IMR-90 (cell line): Measurements from ENCODE around the gene PLD6. TPM values are rescaled to one million over a fixed set of nuclear protein-coding genes. Genes with fewer than 3 reads are reported as not detected.

ENCODE experiments used
- ATAC-seq: fragments of 200-7000 bp; cut with Tn5 transposase; 2 replicates; pipeline ENCODE4 v1.9.1; 2020; ENCODE audit warnings: low read depth, mild to moderate bottlenecking, moderate library complexity
- BruUV-seq: library from RNA; stranded (reverse); fragments of 400-500 nt; replicated peaks from 2 replicates; lab custom pipeline; 2021; lab: Mats Ljungman, UMichigan
- CTCF ChIA-PET: fragments of 300-600 bp; formaldehyde crosslinking; extraction: SDS; loops from one replicate; lab custom pipeline; 2021; ENCODE audit warnings: antibody characterized with exemption; lab: Yijun Ruan, JAX
- POLR2A ChIA-PET: fragments of 300-600 bp; sonication (Branson Sonifier 250); formaldehyde crosslinking; loops from one replicate; lab custom pipeline; 2022; ENCODE audit warnings: antibody characterized with exemption; ENCODE audit not compliant: unreplicated experiment; lab: Charles Lee
- DNase-seq: peaks from one replicate; pipeline ENCODE4 v3.0.0; 2013
- H2AFZ ChIP-seq: replicated peaks from 2 replicates; pipeline ENCODE3; 2013; ENCODE audit warnings: low read length, mild to moderate bottlenecking; ENCODE audit not compliant: poor library complexity
- H2AK5ac ChIP-seq: 2 replicates; pipeline ENCODE4 v1.6.1; 2013; ENCODE audit warnings: low read depth, low read length, inconsistent platforms
- H2AK9ac ChIP-seq: replicated peaks from 2 replicates; pipeline ENCODE3; 2013; ENCODE audit warnings: mild to moderate bottlenecking, low read depth, low read length, moderate library complexity; ENCODE audit not compliant: poor library complexity
- H2BK120ac ChIP-seq: 2 replicates; pipeline ENCODE4 v1.6.1; 2013; ENCODE audit warnings: low read depth, low read length, inconsistent platforms
- H2BK15ac ChIP-seq: 3 replicates; pipeline ENCODE4 v1.6.1; 2013; ENCODE audit warnings: low read depth, low read length, inconsistent platforms
- H2BK20ac ChIP-seq: 2 replicates; pipeline ENCODE4 v1.6.1; 2013; ENCODE audit warnings: low read depth, mild to moderate bottlenecking, inconsistent platforms, low read length, moderate library complexity
- H2BK5ac ChIP-seq: 2 replicates; pipeline ENCODE4 v1.6.1; 2013; ENCODE audit warnings: mild to moderate bottlenecking, low read depth, low read length, inconsistent platforms; ENCODE audit not compliant: poor library complexity, severe bottlenecking
- H3K14ac ChIP-seq: replicated peaks from 2 replicates; pipeline ENCODE4 v1.6.1; 2013; ENCODE audit warnings: low read depth, low read length, inconsistent platforms
- H3K18ac ChIP-seq: 2 replicates; pipeline ENCODE4 v1.6.1; 2013; ENCODE audit warnings: low read depth, low read length, control low read depth
- H3K23ac ChIP-seq: 2 replicates; pipeline ENCODE4 v1.6.1; 2013; ENCODE audit warnings: low read depth, low read length, inconsistent platforms
- H3K27ac ChIP-seq: 2 replicates; pipeline ENCODE4 v1.5.1; 2013; ENCODE audit warnings: mild to moderate bottlenecking, control low read depth, low read length; ENCODE audit not compliant: insufficient read depth
- H3K27me3 ChIP-seq: 2 replicates; pipeline ENCODE4 v1.6.1; 2013; ENCODE audit warnings: low read length; ENCODE audit not compliant: control insufficient read depth, insufficient read depth
- H3K36me3 ChIP-seq: 2 replicates; pipeline ENCODE4 v1.6.1; 2013; ENCODE audit warnings: low read length, mixed read lengths; ENCODE audit not compliant: control insufficient read depth, insufficient read depth
- H3K4ac ChIP-seq: 2 replicates; pipeline ENCODE4 v1.6.1; 2013; ENCODE audit warnings: low read depth, low read length, inconsistent platforms
- H3K4me1 ChIP-seq: 2 replicates; pipeline ENCODE4 v1.6.1; 2013; ENCODE audit warnings: low read length, mixed read lengths; ENCODE audit not compliant: control insufficient read depth, insufficient read depth
- H3K4me2 ChIP-seq: 2 replicates; pipeline ENCODE4 v1.6.1; 2013; ENCODE audit warnings: low read depth, mild to moderate bottlenecking, control low read depth, low read length, moderate library complexity
- H3K4me3 ChIP-seq: 2 replicates; pipeline ENCODE4 v1.5.1; 2013; ENCODE audit warnings: low read depth, mild to moderate bottlenecking, control low read depth, low read length, moderate library complexity; ENCODE audit not compliant: insufficient read depth
- H3K56ac ChIP-seq: 2 replicates; pipeline ENCODE4 v1.6.1; 2013; ENCODE audit warnings: low read length, inconsistent platforms; ENCODE audit not compliant: insufficient read depth; ENCODE audit errors: extremely low read depth
- H3K79me1 ChIP-seq, 2 experiments: 2 replicates each; pipeline ENCODE4 v1.6.1; 2013; ENCODE audit warnings: low read length in 2 of 2, inconsistent platforms in 1 of 2, low read depth in 1 of 2
- H3K9ac ChIP-seq: 2 replicates; pipeline ENCODE4 v1.6.1; 2013; ENCODE audit warnings: low read depth, low read length, control low read depth
- H3K9me1 ChIP-seq: 2 replicates; pipeline ENCODE4 v1.6.1; 2013; ENCODE audit warnings: low read length, inconsistent platforms; ENCODE audit not compliant: insufficient read depth
- H3K9me3 ChIP-seq: 2 replicates; pipeline ENCODE4 v1.6.1; 2013; ENCODE audit warnings: low read length; ENCODE audit not compliant: control insufficient read depth, insufficient read depth
- H4K20me1 ChIP-seq: 2 replicates; pipeline ENCODE4 v1.6.1; 2013; ENCODE audit warnings: low read length, inconsistent platforms; ENCODE audit not compliant: insufficient read depth
- H4K5ac ChIP-seq: 2 replicates; pipeline ENCODE4 v1.6.1; 2013; ENCODE audit warnings: mild to moderate bottlenecking, low read depth, low read length, control low read depth
- H4K8ac ChIP-seq, 2 experiments: 2 replicates each; pipeline ENCODE4 v1.6.1; 2013; ENCODE audit warnings: low read depth in 2 of 2, low read length in 2 of 2, control low read depth in 1 of 2, inconsistent platforms in 1 of 2
- H4K91ac ChIP-seq: 2 replicates; pipeline ENCODE4 v1.6.1; 2013; ENCODE audit warnings: low read depth, low read length, inconsistent platforms; ENCODE audit not compliant: insufficient read depth
- ELK1 ChIP-seq: fragments of 150-350 bp; IDR thresholded peaks from 2 replicates; pipeline ENCODE4 v1.6.1; 2016; ENCODE audit warnings: low read depth, mild to moderate bottlenecking, low read length, moderate library complexity, borderline replicate concordance
- RAD21 ChIP-seq: IDR thresholded peaks from 2 replicates; pipeline ENCODE4 v1.6.1; 2012; ENCODE audit warnings: low read length, improper control_type of control experiment
- RCOR1 ChIP-seq: IDR thresholded peaks from 2 replicates; pipeline ENCODE4 v1.6.1; 2012; ENCODE audit warnings: mild to moderate bottlenecking, low read length, improper control_type of control experiment; ENCODE audit not compliant: insufficient replicate concordance
- whole genome bisulfite sequencing, 2 experiments: methylation state at CpG; one replicate each; pipeline versions ENCODE4 v1.1.5 to v1.1.7; 2013; ENCODE audit warnings: missing lambda C conversion rate in 2 of 2; ENCODE audit not compliant: insufficient read length in 1 of 2; ENCODE audit errors: extremely low coverage in 2 of 2; 5-methylcytosine and 5-hydroxymethylcytosine counted together
- dilution Hi-C: fragments of 300-500 bp; cut with HindIII; formaldehyde crosslinking; loops from one replicate; pipeline ENCODE4 v1.14.3; 2018; ENCODE audit warnings: low sequenced_read_pairs; ENCODE audit not compliant: unreplicated experiment
- in situ Hi-C: fragments of 300-500 bp; cut with MboI; formaldehyde crosslinking; loops from 3 replicates; pipeline ENCODE4 v1.14.3; 2019; ENCODE audit warnings: low sequenced_read_pairs, inconsistent platforms, mixed read lengths
- intact Hi-C: fragments of 100-400 bp; cut with micrococcal nuclease; formaldehyde crosslinking; loops from 2 replicates; pipeline ENCODE4 v1.10.0; 2022
- polyA plus RNA-seq, 3 experiments: library from polyadenylated mRNA; depleted of rRNA; stranded (reverse); fragments of >200 nt; gene quantifications; 2 replicates each; pipeline ENCODE4 v1.2.3, GENCODE V29; 2012; ENCODE audit warnings: low replicate concordance in 1 of 3
- total RNA-seq: library from RNA; depleted of rRNA; stranded (reverse); fragments of >200 nt; gene quantifications from 2 replicates; pipeline ENCODE4 v1.2.3, GENCODE V29; 2012

PLD6 gene
- total and polyA plus RNA-seq, 2 of the 4 experiments (the other 2 are of a cell fraction): 1.1 to 1.5 TPM

- no peak overlapping the region for H3K18ac ChIP-seq
- no peak overlapping the region for H3K4me2 ChIP-seq
- H3K14ac ChIP-seq: no peak overlapping the region
- H2AK5ac ChIP-seq: no peak overlapping the region
- intact Hi-C loops: no loop called here
- POLR2A ChIA-PET: no interaction called here
- H3K56ac ChIP-seq: no peak overlapping the region
- CTCF ChIA-PET: no interaction called here
- H4K91ac ChIP-seq: no peak overlapping the region
- H3K23ac ChIP-seq: no peak overlapping the region
- peaks cover 4% of the 10 kb centered on the region; the same call in 1 of the 2 replicates for H3K9me1 ChIP-seq
- no peak for TF ChIP-seq ELK1
- TF ChIP-seq RCOR1: no peak
- no peak for TF ChIP-seq RAD21
- H3K79me1 ChIP-seq: peaks cover 11 to 51% of the 10 kb centered on the region in 2 experiments
- no peak overlapping the region for H2BK15ac ChIP-seq
- no peak overlapping the region for H2AK9ac ChIP-seq
- H4K5ac ChIP-seq: no peak overlapping the region
- no peaks in the 10 kb centered on the region for H3K27me3 ChIP-seq
- no peak overlapping the region for H4K8ac ChIP-seq
- H3K9ac ChIP-seq: no peak overlapping the region
- H2BK5ac ChIP-seq: no peak overlapping the region
- no peaks in the 10 kb centered on the region for H3K4me1 ChIP-seq
- H3K9me3 ChIP-seq: no peaks in the 10 kb centered on the region
- H3K4ac ChIP-seq: no peak overlapping the region
- peaks cover 73% of the 10 kb centered on the region for H3K36me3 ChIP-seq
- peaks cover 12% of the 10 kb centered on the region for H4K20me1 ChIP-seq
- no peak overlapping the region for H3K4me3 ChIP-seq
- in situ Hi-C loops: no loop called here
- no TSS peak for BruUV-seq
- ATAC-seq (no peak), DNase-seq (no peak)
- dilution Hi-C loops: no loop called here
- no peak overlapping the region for H2BK120ac ChIP-seq
- no peak overlapping the region for H2AFZ ChIP-seq
- H3K27ac ChIP-seq: no peak overlapping the region
- WGBS, 2 experiments: no CpG with 5 or more reads among the region's 10 CpGs
- H2BK20ac ChIP-seq: no peak overlapping the region
Measured at GRCh38 chr17:17167986-17168385, 38.1 kb downstream of the PLD6 start.
